Type B pancreatic cell (in vitro differentiated cells): ENCODE results near the gene DEUP1. TPM values are rescaled to one million over a fixed set of nuclear protein-coding genes. Genes with fewer than 3 reads are reported as not detected.

Experiments
- DNase-seq: peaks from one replicate; pipeline ENCODE4 v3.0.0; 2021; ENCODE audit warnings: mixed read lengths; ENCODE audit not compliant: unreplicated experiment; ENCODE audit errors: extremely low spot score
- H3K27ac Mint-ChIP-seq: 2 replicates; pipeline ENCODE4 v1.8.0; 2021; ENCODE audit warnings: mild to moderate bottlenecking, mixed read lengths
- H3K27me3 Mint-ChIP-seq: 2 replicates; pipeline ENCODE4 v1.8.0; 2021; ENCODE audit warnings: mixed read lengths
- H3K36me3 Mint-ChIP-seq: 2 replicates; pipeline ENCODE4 v1.8.0; 2021; ENCODE audit warnings: mixed read lengths
- H3K4me1 Mint-ChIP-seq: one replicate; pipeline ENCODE4 v1.8.0; 2021; ENCODE audit warnings: mixed read lengths; ENCODE audit not compliant: unreplicated experiment
- H3K4me3 Mint-ChIP-seq: 2 replicates; pipeline ENCODE4 v1.8.0; 2021; ENCODE audit warnings: mild to moderate bottlenecking, mixed read lengths
- H3K9me3 Mint-ChIP-seq: 2 replicates; pipeline ENCODE4 v1.8.0; 2021; ENCODE audit warnings: mixed read lengths
- total RNA-seq: library from RNA; stranded (reverse); gene quantifications from 2 replicates; pipeline ENCODE4 v1.2.1, GENCODE V29; 2021; ENCODE audit warnings: low replicate concordance
- TF ChIP-seq, protein P1 (sequence below): fragments of 200-600 bp; sonication (generic); conservative IDR thresholded peaks from 2 replicates; pipeline ENCODE4 v1.5.0; 2021; ENCODE audit warnings: antibody characterized with exemption, mild to moderate bottlenecking

DEUP1 gene
- total RNA-seq, 1 donor from 2014 or later: 0.24 TPM

DNA sequence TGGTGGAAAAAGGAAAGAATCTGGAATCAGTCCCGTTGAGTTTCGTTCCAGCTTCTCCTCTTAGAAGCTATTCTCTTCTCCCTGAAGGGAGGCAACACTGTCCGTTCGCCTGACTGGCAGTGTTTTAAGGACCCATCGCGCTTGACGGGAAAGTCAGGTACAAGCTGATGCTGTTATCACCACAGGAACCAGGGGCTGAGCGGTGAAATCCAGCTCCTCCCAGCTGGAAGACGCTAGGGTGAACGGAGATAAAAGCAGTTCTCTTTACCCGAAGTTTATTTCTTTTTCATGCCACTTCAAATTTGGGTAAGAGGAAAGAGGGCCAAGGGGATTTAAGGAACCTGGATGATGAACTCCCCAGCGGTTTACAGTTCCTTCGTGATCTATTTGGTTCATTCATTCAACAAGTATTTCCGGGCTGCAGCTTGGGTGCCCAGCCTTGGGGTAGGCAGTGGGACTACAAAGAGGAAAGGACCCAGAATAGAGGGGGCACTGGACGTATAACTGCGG is 551 bp upstream of the DEUP1 start:
- peaks cover 5% of the 10 kb centered on the region for H3K4me1 Mint-ChIP-seq
- no peak for DNase-seq
- no peaks in the 10 kb centered on the region for H3K36me3 Mint-ChIP-seq
- no peaks in the 10 kb centered on the region for H3K9me3 Mint-ChIP-seq
- H3K4me3 Mint-ChIP-seq: peak overlapping the region; percentile 90
- peaks cover 32% of the 10 kb centered on the region for H3K27me3 Mint-ChIP-seq
- H3K27ac Mint-ChIP-seq: peak overlapping the region; percentile 83
- TF ChIP-seq, protein P1, sequence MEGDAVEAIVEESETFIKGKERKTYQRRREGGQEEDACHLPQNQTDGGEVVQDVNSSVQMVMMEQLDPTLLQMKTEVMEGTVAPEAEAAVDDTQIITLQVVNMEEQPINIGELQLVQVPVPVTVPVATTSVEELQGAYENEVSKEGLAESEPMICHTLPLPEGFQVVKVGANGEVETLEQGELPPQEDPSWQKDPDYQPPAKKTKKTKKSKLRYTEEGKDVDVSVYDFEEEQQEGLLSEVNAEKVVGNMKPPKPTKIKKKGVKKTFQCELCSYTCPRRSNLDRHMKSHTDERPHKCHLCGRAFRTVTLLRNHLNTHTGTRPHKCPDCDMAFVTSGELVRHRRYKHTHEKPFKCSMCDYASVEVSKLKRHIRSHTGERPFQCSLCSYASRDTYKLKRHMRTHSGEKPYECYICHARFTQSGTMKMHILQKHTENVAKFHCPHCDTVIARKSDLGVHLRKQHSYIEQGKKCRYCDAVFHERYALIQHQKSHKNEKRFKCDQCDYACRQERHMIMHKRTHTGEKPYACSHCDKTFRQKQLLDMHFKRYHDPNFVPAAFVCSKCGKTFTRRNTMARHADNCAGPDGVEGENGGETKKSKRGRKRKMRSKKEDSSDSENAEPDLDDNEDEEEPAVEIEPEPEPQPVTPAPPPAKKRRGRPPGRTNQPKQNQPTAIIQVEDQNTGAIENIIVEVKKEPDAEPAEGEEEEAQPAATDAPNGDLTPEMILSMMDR: no peak

DNA sequence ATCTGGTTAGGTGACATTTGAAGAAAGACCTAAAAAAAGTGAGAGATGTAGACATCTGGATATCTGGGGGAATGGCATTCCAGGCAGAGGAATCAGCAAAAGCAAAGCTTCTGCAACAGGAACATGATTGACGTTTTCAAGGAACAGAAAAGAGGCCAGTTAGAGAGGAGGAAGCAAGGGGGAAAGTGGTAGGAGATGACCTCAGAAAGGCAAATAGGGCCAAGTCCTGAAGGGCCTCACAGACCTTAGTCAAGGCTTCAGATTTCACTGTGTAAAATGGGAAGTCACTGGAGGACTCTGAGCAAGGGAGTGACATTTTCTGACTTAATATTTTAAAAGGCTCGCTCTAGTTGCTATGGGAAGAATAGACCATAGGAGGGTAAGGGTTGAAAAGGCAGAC is 9.7 kb downstream of the DEUP1 start:
- Mint-ChIP-seq H3K4me1 (no peaks in the 10 kb centered on the region), H3K36me3 (no peaks in the 10 kb centered on the region), H3K27me3 (no peaks in the 10 kb centered on the region), H3K27ac (no peak overlapping the region), H3K9me3 (no peaks in the 10 kb centered on the region), H3K4me3 (no peak overlapping the region)
- no peak for DNase-seq
- TF ChIP-seq, protein P1: no peak

DNA sequence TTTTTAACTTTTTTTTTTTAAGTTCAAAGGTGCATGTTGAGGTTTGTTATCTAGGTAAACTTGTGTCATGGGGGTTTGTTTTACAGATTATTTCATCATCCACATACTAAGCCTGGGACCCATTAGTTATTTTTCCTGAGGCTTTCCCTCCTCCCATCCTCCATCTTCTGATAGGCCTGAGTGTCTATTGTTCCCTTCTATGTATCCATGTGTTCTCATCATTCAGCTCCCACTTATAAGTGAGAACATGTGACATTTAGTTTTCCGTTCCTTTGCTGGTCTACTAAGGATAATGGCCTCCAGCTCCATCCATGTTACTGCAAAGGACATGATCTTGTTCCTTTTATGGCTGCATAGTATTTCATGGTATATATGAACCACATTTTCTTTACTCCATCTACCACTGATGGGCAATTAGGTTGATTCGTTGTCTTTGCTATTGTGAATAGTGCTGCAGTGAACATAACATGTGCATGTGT is 14.4 kb downstream of the DEUP1 start:
- TF ChIP-seq, protein P1: no peak
- Mint-ChIP-seq H3K27ac (no peak overlapping the region), H3K36me3 (no peaks in the 10 kb centered on the region), H3K27me3 (no peaks in the 10 kb centered on the region), H3K4me1 (no peaks in the 10 kb centered on the region), H3K4me3 (no peak overlapping the region), H3K9me3 (peaks cover 9% of the 10 kb centered on the region)
- DNase-seq: no peak

DNA sequence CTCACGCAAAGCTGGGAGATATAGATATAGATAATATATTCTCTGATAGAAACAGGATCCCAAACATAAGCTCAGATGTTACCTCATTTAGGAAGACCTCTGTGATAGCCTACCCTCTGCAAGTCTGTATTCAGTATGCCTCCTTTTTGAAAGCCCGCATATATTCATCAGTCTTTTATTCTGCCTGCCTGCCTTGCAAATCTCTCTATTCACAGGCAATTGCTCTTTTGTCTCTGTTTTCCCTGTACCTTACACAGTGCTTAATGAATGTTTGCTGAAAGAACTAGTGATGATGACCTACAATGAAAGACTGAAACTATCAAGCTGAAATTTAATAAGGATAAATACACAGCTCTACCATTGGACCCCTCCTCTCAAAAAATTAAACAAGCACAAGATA is 18.4 kb downstream of the DEUP1 start:
- H3K9me3 Mint-ChIP-seq: peaks cover 9% of the 10 kb centered on the region
- no peaks in the 10 kb centered on the region for H3K27me3 Mint-ChIP-seq
- H3K27ac Mint-ChIP-seq: no peak overlapping the region
- no peak for DNase-seq
- H3K4me1 Mint-ChIP-seq: no peaks in the 10 kb centered on the region
- TF ChIP-seq, protein P1: no peak
- no peak overlapping the region for H3K4me3 Mint-ChIP-seq
- H3K36me3 Mint-ChIP-seq: no peaks in the 10 kb centered on the region

DNA sequence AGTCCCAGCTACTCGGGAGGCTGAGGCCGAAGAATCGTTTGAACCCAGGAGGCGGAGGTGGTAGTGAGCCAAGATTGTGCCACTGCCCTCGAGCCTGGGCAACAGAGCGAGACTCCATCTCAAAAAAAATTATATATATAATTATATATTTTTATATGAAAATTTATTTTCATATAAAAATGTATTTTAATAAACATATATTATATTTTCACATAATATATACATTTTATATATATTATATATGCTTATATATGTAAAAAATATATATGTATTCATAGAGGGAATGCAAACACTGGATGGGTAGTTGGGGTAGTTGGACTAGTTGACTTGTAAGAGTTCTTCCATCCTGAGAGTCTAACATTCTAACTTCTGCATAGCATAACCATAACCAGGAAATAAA is 20.3 kb downstream of the DEUP1 start:
- H3K4me3 Mint-ChIP-seq: no peak overlapping the region
- no peak overlapping the region for H3K27ac Mint-ChIP-seq
- no peaks in the 10 kb centered on the region for H3K4me1 Mint-ChIP-seq
- peaks cover 9% of the 10 kb centered on the region for H3K9me3 Mint-ChIP-seq
- no peak for DNase-seq
- H3K36me3 Mint-ChIP-seq: no peaks in the 10 kb centered on the region
- no peaks in the 10 kb centered on the region for H3K27me3 Mint-ChIP-seq
- TF ChIP-seq, protein P1: no peak

DNA sequence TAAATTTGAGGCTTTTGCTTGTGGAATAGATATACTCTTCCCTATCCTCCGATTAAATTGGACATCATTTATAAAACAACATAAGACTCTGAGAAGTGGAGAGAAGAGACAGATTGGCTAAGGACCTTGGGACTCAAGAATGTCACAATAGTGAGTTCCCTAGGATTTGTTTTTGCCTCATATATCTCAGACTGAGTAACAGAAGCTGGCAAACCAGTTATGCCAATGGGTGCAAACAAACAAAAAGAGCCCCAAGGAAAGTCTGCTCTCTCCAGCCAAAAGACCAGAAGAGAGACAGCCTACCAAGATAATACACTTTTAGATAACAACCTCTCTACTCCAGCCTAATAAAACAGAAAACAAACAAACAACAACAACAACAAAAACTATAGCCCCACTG is 28.9 kb downstream of the DEUP1 start:
- H3K9me3 Mint-ChIP-seq: peaks cover 5% of the 10 kb centered on the region
- no peak for DNase-seq
- no peak overlapping the region for H3K4me3 Mint-ChIP-seq
- H3K4me1 Mint-ChIP-seq: no peaks in the 10 kb centered on the region
- H3K36me3 Mint-ChIP-seq: peaks cover 6% of the 10 kb centered on the region
- no peaks in the 10 kb centered on the region for H3K27me3 Mint-ChIP-seq
- H3K27ac Mint-ChIP-seq: no peak overlapping the region
- TF ChIP-seq, protein P1: no peak
